Measurements from ENCODE around the gene SATB2.

GRCh38 chr2:199228887-199229819, 228.6 kb downstream of the SATB2 start:
- no peak for TF ChIP-seq CTCF (IDR thresholded peaks at IDR 0.05)
- TF ChIP-seq KAT7 (CRISPR knock-in tag; IDR thresholded peaks at IDR 0.05; ENCODE audit: borderline replicate concordance): no peak
- no peak for TF ChIP-seq ZNF512 (CRISPR knock-in tag; IDR thresholded peaks at IDR 0.05; ENCODE audit: borderline replicate concordance)
- TF ChIP-seq NR3C1 (CRISPR knock-in tag; conservative IDR thresholded peaks at IDR 0.05; ENCODE audit: low read depth): no peak
- TF ChIP-seq ZNF121 (CRISPR knock-in tag; IDR thresholded peaks at IDR 0.05): no peak
- no peak for TF ChIP-seq JUN (CRISPR knock-in tag; IDR thresholded peaks at IDR 0.05)
- TF ChIP-seq FOXP4 (CRISPR knock-in tag; IDR thresholded peaks at IDR 0.05): no peak
- TF ChIP-seq ATF6 (CRISPR knock-in tag; IDR thresholded peaks at IDR 0.05): no peak
- no peak for TF ChIP-seq ZNF317 (CRISPR knock-in tag; IDR thresholded peaks at IDR 0.05; ENCODE audit: borderline replicate concordance, low read depth)
- TF ChIP-seq SP1 (CRISPR knock-in tag; conservative IDR thresholded peaks at IDR 0.05): no peak
- TF ChIP-seq ATF3 (CRISPR knock-in tag; conservative IDR thresholded peaks at IDR 0.05): no peak

All from WTC11 (cell line).